ENCODE data around the gene KRT5.
A peak's percentile ranks its signal among the peaks of the same experiment; 100 is the strongest.

The KRT5 gene

DNA sequence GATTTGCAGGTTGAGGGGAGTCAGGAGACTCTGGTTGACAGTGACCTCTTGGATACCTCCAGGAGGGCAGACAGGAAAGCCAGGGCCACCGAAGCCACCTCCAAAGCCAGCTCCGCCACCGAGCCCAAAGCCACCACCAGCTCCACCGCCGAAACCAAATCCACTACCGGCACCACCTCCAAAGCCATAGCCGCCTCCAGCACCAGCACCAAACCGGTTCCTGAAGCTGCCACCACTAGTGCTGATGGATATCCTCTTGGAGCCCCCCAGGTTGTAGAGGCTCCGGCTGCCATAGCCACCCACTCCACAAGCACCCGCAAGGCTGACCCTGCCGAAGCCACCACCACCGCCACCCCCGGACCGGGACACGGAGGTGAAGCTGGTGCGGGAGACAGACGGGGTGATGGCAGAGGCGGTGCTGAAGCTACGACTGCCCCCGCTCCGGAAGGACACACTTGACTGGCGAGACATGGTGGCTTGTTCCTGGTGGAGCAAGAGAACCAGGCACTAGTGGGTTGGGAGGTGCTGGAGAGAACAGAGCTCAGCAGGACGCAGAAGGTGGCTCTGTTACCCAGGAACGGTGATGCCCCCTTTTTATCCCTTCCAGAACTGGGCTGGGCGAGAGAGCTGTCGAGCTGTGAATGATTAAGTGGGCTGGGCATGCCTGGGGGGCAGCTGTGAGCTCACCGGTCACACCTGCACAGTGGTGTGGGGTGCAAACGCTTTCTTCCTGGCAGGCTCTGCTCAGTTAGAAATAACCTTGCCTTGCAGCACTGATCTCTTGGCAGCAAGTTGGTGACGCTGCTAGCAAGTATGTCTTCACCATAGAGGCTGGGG, at the start of gene KRT5:
TSS of gene KRT5 (minus strand) at position 569 of the 837 bp plus-strand sequence. CDS start at position 471, 98 bp downstream.
- in situ Hi-C loops (cut with HindIII; ENCODE audit: low sequenced_read_pairs): no loop called here
- H3K4me3 ChIP-seq (ENCODE audit: low read depth, low read length): no peak within 1 kb of the TSS
- TF ChIP-seq, protein P1, sequence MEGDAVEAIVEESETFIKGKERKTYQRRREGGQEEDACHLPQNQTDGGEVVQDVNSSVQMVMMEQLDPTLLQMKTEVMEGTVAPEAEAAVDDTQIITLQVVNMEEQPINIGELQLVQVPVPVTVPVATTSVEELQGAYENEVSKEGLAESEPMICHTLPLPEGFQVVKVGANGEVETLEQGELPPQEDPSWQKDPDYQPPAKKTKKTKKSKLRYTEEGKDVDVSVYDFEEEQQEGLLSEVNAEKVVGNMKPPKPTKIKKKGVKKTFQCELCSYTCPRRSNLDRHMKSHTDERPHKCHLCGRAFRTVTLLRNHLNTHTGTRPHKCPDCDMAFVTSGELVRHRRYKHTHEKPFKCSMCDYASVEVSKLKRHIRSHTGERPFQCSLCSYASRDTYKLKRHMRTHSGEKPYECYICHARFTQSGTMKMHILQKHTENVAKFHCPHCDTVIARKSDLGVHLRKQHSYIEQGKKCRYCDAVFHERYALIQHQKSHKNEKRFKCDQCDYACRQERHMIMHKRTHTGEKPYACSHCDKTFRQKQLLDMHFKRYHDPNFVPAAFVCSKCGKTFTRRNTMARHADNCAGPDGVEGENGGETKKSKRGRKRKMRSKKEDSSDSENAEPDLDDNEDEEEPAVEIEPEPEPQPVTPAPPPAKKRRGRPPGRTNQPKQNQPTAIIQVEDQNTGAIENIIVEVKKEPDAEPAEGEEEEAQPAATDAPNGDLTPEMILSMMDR (IDR thresholded peaks at IDR 0.05; ENCODE audit: low read depth, low read length): no peak
- no peak for DNase-seq (ENCODE audit: low read depth, low spot score)

DNA sequence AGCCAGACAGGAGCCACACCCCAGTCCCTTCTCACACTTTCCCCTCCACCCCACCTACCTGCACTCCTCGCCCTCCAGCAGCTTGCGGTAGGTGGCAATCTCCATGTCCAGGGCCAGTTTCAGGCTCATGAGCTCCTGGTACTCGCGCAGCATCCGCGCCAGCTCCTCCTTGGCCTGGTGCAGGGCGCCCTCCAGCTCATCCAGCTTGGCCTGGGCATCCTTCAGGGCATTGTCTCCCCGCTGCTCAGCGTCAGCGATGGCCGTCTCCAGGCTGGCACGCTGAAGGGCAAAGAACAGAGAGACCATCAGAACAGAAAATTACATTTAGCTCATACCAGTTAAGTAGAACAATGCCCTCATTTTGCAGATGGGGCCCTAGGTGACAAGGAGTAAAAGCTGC, 47.9 kb upstream of the KRT5 start:
- TF ChIP-seq, protein P1 (IDR thresholded peaks at IDR 0.05; ENCODE audit: low read depth, low read length): no peak
- in situ Hi-C loops (cut with HindIII; ENCODE audit: low sequenced_read_pairs): no loop called here
- H3K4me3 ChIP-seq (ENCODE audit: low read depth, low read length): no peak overlapping the region
- no peak for DNase-seq (ENCODE audit: low read depth, low spot score)

DNA sequence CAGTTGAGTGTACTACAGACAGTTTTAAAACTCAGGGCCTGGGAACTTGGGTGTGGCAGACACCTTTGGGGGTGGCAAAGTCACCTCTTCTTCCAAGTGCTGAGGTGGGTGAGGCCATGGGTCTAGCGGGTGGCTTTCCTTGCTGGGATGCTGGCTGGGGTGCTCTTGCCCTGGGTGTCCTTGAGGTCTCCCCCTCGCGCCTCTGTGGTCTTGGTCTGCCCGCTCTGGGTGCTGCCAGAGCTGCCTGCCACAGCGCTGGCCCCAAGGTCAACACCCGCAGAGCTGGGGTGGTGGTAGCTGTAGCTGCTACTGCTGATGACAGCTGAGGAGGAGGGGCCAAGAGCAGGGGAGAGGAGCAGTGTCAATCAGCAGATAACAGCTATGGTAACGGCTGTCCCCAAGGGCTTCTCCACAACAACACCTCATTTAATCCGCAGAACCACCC, 46.7 kb upstream of the KRT5 start:
- in situ Hi-C loops (cut with HindIII; ENCODE audit: low sequenced_read_pairs): no loop called here
- no peak for DNase-seq (ENCODE audit: low read depth, low spot score)
- H3K4me3 ChIP-seq (ENCODE audit: low read depth, low read length): no peak overlapping the region
- TF ChIP-seq, protein P1 (IDR thresholded peaks at IDR 0.05; ENCODE audit: low read depth, low read length): no peak

DNA sequence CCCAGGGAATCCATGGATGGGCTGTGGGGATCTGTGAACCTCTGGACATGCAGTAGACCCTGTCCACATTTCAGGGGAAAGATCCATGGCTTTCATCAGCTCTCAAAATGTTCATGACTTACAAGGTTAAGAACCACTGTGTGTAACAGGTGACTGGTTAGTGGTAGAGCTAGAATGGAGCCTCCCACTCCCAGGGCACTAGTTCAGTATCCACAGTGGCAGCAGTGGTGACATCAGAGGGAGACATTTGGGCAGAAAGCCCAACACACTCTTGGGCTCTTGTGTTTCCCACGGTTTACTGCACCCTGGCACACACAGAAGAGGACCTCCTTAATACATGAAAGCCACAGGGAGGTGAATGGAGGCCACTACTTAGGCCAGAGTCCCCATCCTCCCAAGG, 44.4 kb upstream of the KRT5 start:
- TF ChIP-seq, protein P1 (IDR thresholded peaks at IDR 0.05; ENCODE audit: low read depth, low read length): no peak
- in situ Hi-C loops (cut with HindIII; ENCODE audit: low sequenced_read_pairs): no loop called here
- DNase-seq (ENCODE audit: low read depth, low spot score): no peak
- no peak overlapping the region for H3K4me3 ChIP-seq (ENCODE audit: low read depth, low read length)

DNA sequence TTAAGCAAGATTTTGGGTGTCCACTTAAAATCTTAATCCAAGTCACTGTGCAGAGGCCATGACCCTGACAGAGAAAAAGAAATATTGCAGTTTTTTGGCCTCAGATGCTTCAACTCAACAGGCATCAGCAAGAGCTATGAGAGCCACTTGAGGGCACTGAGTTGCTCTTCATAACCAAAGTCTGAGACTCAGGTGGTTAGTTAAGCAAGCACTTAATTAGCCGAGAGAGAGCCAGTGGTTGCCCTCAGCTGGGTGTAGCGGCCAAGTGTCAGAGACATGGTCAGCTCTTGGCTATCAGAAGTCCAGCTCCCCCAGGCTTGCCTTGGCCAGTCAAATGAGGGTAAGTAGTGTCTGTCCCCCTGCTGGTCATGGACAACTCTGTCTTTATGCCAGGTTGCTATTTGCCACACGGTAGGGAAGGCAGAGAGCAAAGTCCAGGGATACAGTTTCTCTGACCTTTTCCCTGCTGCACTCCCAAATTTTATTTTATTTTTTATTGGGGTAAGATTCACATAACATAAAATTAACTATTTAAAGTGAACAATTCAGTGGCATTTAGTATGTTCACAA, 41.8 kb upstream of the KRT5 start:
- in situ Hi-C loops (cut with HindIII; ENCODE audit: low sequenced_read_pairs): no loop called here
- TF ChIP-seq, protein P1 (IDR thresholded peaks at IDR 0.05; ENCODE audit: low read depth, low read length): peak; percentile 22
- no peak overlapping the region for H3K4me3 ChIP-seq (ENCODE audit: low read depth, low read length)
- DNase-seq (ENCODE audit: low read depth, low spot score): no peak

DNA sequence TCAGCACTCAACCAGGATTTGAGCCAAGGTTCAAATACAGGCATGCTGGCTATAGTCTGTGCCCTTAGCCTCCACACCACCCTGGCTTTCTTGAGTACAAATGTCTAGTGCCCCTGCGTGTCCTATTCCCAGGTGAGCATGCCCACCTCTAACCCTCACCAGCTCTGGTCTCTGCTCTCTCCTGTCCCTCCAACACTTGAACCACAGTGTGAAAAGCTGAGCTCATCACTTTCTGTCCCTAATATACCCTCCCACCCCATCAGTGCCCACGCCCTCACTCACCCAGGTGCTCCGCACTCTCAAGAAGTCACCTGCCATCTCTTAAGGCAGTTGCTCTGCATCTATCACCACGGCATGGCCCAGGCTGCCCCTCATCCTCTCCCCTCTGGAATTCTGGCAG, 39.8 kb upstream of the KRT5 start:
- no peak for DNase-seq (ENCODE audit: low read depth, low spot score)
- TF ChIP-seq, protein P1 (IDR thresholded peaks at IDR 0.05; ENCODE audit: low read depth, low read length): no peak
- H3K4me3 ChIP-seq (ENCODE audit: low read depth, low read length): no peak overlapping the region
- in situ Hi-C loops (cut with HindIII; ENCODE audit: low sequenced_read_pairs): no loop called here
